ENCODE measurements around the gene AMPH. TPM values are rescaled to one million over a fixed set of nuclear protein-coding genes. Genes with fewer than 3 reads are reported as not detected.
"Not testable (repeated sequence)": the region's sequence is repeated elsewhere in the genome, so short reads cannot be mapped to it uniquely, and the experiment has no call there.

The AMPH gene
- total and polyA plus RNA-seq, 4 donors: 0.18 to 6.6 (median 3.6) TPM

DNA sequence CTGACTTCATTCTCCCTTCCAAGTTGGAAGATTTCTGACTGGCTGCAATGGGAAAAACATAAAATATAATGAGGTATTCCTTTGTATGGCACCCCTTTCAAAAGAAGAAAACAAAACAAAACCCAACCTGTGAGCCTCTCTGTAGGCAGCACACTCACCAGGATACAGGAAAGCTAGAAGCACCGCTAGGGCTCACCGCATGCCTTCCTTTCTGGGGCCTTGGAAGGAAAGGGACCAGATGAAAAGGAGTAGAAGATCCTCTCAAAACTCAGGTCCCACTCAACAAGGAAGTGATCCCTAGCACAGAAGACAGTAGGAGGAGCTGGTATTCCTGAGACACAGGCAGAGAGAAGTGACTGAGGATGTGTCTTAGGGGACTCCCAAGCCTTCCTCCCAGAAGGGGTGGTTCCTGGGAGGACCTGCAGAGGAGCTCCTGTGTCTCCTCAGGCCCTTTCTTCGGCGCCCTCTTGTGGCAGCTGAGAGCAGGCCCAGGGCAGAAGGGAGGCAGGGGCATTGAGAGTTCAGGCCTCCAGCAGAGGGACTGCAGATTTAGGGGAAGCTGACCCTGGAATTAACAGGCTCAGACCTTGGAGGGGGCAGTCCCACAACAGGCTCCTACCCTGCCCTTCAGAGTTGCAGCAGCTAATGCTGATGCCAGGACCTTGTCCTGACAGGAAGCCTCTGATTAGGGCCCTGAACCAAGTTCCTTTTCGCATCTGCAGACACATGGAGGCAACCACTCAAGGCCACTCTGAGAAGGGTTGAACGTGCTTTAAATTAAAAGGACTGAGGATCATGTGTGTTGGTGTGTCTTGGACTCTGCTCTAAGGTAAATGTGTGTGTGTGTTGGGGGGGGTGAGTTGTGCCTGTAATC, 285.6 kb downstream of the AMPH start:
- H3K4me3 ChIP-seq; H3K27ac ChIP-seq (ENCODE audit: low read depth in 1 of 2, low read length in 1 of 2); H3K27me3 ChIP-seq (ENCODE audit: control insufficient read depth in 3 of 3, insufficient read depth in 3 of 3, low read length in 2 of 3); ATAC-seq (ENCODE audit: insufficient read depth, low FRiP score); H3K9ac ChIP-seq (ENCODE audit: insufficient read depth in 1 of 2, low read length in 2 of 2); H3K9me3 ChIP-seq (ENCODE audit: control insufficient read depth in 4 of 4, insufficient read depth in 3 of 4, low read length in 3 of 4); H3K4me1 ChIP-seq (ENCODE audit: control insufficient read depth in 5 of 5, insufficient read depth in 5 of 5, low read length in 5 of 5); H3K36me3 ChIP-seq (ENCODE audit: control insufficient read depth in 4 of 4, insufficient read depth in 4 of 4, low read length in 4 of 4): not testable (repeated sequence)
- 39 to 51% methylated on average over 6 of the region's 6 CpGs for WGBS, 2 donors
- peak in 2 of 3 donors; percentile 35 to 37 for DNase-seq
- TF ChIP-seq, protein P1, sequence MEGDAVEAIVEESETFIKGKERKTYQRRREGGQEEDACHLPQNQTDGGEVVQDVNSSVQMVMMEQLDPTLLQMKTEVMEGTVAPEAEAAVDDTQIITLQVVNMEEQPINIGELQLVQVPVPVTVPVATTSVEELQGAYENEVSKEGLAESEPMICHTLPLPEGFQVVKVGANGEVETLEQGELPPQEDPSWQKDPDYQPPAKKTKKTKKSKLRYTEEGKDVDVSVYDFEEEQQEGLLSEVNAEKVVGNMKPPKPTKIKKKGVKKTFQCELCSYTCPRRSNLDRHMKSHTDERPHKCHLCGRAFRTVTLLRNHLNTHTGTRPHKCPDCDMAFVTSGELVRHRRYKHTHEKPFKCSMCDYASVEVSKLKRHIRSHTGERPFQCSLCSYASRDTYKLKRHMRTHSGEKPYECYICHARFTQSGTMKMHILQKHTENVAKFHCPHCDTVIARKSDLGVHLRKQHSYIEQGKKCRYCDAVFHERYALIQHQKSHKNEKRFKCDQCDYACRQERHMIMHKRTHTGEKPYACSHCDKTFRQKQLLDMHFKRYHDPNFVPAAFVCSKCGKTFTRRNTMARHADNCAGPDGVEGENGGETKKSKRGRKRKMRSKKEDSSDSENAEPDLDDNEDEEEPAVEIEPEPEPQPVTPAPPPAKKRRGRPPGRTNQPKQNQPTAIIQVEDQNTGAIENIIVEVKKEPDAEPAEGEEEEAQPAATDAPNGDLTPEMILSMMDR (IDR thresholded peaks at IDR 0.05; ENCODE audit: control extremely low read depth, extremely low read depth): peak; percentile 34

DNA sequence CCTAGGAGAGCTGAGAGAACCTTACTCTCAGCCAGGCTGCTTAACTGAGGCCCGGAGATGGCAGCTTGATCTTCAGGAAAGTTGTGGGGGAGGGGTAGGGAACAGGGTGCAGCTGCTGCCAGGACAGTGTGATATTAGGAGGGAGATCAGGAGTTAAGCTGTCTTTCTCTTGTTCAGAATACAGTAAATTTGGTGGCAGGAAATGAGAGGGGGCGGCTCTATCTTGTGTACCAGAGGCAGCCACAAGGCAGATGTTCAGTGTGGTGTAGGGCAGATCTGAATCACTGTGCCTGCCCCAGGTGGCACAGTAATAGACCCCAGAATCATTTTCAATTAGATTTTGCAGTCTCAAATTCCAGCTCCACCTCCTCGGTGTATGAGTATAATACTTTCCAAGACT, 286.4 kb downstream of the AMPH start:
- DNase-seq: peak in 2 of 3 donors; percentile 38 to 45
- not testable (repeated sequence) for H3K9ac ChIP-seq (ENCODE audit: insufficient read depth in 1 of 2, low read length in 2 of 2); H3K27me3 ChIP-seq (ENCODE audit: control insufficient read depth in 3 of 3, insufficient read depth in 3 of 3, low read length in 2 of 3); H3K4me3 ChIP-seq; H3K9me3 ChIP-seq (ENCODE audit: control insufficient read depth in 4 of 4, insufficient read depth in 3 of 4, low read length in 3 of 4); H3K36me3 ChIP-seq (ENCODE audit: control insufficient read depth in 4 of 4, insufficient read depth in 4 of 4, low read length in 4 of 4); ATAC-seq (ENCODE audit: insufficient read depth, low FRiP score); H3K27ac ChIP-seq (ENCODE audit: low read depth in 1 of 2, low read length in 1 of 2)
- 67 to 68% methylated on average over 3 of the region's 3 CpGs for WGBS, 2 donors
- H3K4me1 ChIP-seq (ENCODE audit: control insufficient read depth in 5 of 5, insufficient read depth in 5 of 5, low read length in 5 of 5): peaks cover 0 to 10% (median 3%) of the 10 kb centered on the region in 5 donors

DNA sequence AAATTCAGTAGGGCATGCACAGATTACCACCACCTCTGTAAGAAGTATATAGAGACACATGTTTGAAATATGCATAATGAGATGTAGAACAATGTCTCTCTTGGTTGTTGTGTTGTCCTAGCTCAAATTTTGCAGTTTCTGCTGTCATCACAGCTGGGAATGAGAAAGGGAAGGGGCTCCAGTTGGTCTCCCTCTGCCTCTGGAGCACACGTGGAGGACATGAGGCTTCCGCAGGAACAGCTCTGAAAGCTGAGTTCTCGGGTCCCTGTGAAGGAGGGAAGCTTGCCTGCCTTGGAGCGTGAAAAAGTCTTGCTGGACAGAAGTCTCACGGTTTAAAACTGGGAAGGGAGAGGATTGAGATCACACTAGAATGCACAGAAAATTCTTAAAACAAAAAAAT, 289.0 kb downstream of the AMPH start:
- H3K9me3 ChIP-seq (ENCODE audit: control insufficient read depth in 4 of 4, insufficient read depth in 3 of 4, low read length in 3 of 4); ATAC-seq (ENCODE audit: insufficient read depth, low FRiP score); H3K27ac ChIP-seq (ENCODE audit: low read depth in 1 of 2, low read length in 1 of 2); DNase-seq; H3K4me3 ChIP-seq; H3K27me3 ChIP-seq (ENCODE audit: control insufficient read depth in 3 of 3, insufficient read depth in 3 of 3, low read length in 2 of 3); H3K9ac ChIP-seq (ENCODE audit: insufficient read depth in 1 of 2, low read length in 2 of 2); H3K36me3 ChIP-seq (ENCODE audit: control insufficient read depth in 4 of 4, insufficient read depth in 4 of 4, low read length in 4 of 4): not testable (repeated sequence)
- 59 to 77% methylated on average over 5 of the region's 5 CpGs for WGBS, 2 donors
- peaks cover 0 to 10% (median 3%) of the 10 kb centered on the region in 5 donors for H3K4me1 ChIP-seq (ENCODE audit: control insufficient read depth in 5 of 5, insufficient read depth in 5 of 5, low read length in 5 of 5)

DNA sequence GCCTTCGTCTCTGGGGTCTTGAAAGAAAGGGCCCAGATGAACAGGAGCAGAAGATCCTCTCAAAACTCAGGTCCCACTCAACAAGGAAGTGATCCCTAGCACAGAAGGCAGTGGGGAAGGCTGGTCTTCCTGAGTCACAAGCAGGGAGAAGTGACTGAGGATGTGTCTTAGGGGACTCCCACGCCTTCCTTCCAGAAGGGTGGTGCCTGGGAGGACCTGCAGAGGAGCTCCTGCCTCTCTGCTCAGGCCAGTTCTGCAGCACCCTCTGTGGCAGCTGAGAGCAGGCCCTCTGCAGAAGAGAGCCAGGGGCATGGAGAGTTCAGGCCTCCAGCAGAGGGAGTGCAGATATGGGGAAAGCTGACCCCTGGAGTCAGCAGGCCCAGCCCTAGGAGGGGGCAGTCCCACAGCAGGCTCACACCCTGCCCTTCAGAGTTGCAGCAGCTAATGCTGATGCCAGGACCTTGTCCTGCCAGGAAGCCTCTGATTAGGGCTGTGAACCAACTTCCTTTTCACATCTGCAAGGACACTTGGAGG, 289.9 kb downstream of the AMPH start:
- H3K27ac ChIP-seq (ENCODE audit: low read depth in 1 of 2, low read length in 1 of 2): peak overlapping the region in 1 of 2 donors; percentile 73

More for the DNA sequence above, 289.9 kb downstream of the AMPH start:
- peak; percentile 79 for ATAC-seq (ENCODE audit: insufficient read depth, low FRiP score)
- not testable (repeated sequence) for H3K4me3 ChIP-seq; H3K27me3 ChIP-seq (ENCODE audit: control insufficient read depth in 3 of 3, insufficient read depth in 3 of 3, low read length in 2 of 3); H3K9ac ChIP-seq (ENCODE audit: insufficient read depth in 1 of 2, low read length in 2 of 2); H3K9me3 ChIP-seq (ENCODE audit: control insufficient read depth in 4 of 4, insufficient read depth in 3 of 4, low read length in 3 of 4); H3K36me3 ChIP-seq (ENCODE audit: control insufficient read depth in 4 of 4, insufficient read depth in 4 of 4, low read length in 4 of 4)
- peak in 2 of 3 donors; percentile 57 to 63 for DNase-seq
- peaks cover 0 to 10% (median 3%) of the 10 kb centered on the region in 5 donors for H3K4me1 ChIP-seq (ENCODE audit: control insufficient read depth in 5 of 5, insufficient read depth in 5 of 5, low read length in 5 of 5)
- 51 to 53% methylated on average over 2 of the region's 2 CpGs for WGBS, 2 donors

Data from lung (tissue), 12 donors.